ENCODE data around the gene ENOX2.

- TF ChIP-seq CTCF (conservative IDR thresholded peaks at IDR 0.05; ENCODE audit: low read length) (no peak), EZH2phosphoT487 (IDR thresholded peaks at IDR 0.05; ENCODE audit: borderline replicate concordance) (no peak)
Observed at GRCh38 chrX:130716781-130717413, 186.1 kb downstream of the ENOX2 start.
